ENCODE data around the gene BRSK1.
A peak's percentile ranks its signal among the peaks of the same experiment; 100 is the strongest.

The BRSK1 gene

GRCh38 chr19:55299991-55300390 is 16.2 kb downstream of the BRSK1 start:
- in situ Hi-C loops (cut with HindIII; ENCODE audit: low pct_ligation_motif_present, low pct_unique_long_range_greater_than_20kb, low sequenced_read_pairs), result no loop called here
- DNase-seq, result no peak

- DNase-seq, result no peak
- in situ Hi-C loops (cut with HindIII; ENCODE audit: low pct_ligation_motif_present, low pct_unique_long_range_greater_than_20kb, low sequenced_read_pairs), result no loop called here
Observed at GRCh38 chr19:55300886-55301458, 17.2 kb downstream of the BRSK1 start.

- in situ Hi-C loops (cut with HindIII; ENCODE audit: low pct_ligation_motif_present, low pct_unique_long_range_greater_than_20kb, low sequenced_read_pairs), result no loop called here
- DNase-seq, result peak; percentile 77
Observed at GRCh38 chr19:55301459-55302317, 17.9 kb downstream of the BRSK1 start.

DNA sequence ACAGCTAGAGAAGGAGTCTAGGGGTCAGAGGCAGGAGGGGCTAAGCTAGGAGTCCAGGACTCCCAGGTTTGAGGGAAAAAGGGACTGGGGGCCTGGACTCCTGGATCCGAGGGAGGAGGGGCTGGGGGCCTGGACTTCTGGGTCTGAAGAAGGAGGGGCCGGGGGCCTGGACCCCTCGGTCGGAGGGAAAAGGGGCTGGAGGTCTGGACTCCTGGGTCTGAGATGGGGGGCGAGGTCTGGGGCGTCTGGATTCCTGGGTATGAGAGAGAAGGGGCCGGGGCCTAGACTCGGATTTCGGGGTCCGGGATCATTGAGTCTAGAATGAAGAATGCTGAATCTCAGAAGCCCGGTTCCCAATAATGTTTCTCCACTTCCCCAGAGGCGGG is 18.5 kb downstream of the BRSK1 start:
- in situ Hi-C loops (cut with HindIII; ENCODE audit: low pct_ligation_motif_present, low pct_unique_long_range_greater_than_20kb, low sequenced_read_pairs), result no loop called here
- DNase-seq, result no peak

DNA sequence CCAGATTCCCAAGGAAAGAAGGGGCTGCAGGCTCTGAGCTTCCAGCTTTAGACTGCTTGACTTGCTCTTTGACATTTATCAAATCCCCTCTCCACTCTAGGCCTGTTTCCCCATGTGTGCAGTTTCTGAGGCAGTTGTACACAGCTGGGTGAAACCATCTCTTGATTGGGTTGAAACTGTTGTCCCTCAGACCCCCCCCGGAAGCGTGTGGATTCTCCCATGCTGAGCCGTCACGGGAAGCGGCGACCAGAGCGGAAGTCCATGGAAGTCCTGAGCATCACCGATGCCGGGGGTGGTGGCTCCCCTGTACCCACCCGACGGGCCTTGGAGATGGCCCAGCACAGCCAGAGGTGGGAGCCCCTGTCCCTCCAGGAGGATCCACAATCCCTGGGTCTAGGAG is 19.7 kb downstream of the BRSK1 start:
- DNase-seq, result no peak
- in situ Hi-C loops (cut with HindIII; ENCODE audit: low pct_ligation_motif_present, low pct_unique_long_range_greater_than_20kb, low sequenced_read_pairs), result no loop called here

DNA sequence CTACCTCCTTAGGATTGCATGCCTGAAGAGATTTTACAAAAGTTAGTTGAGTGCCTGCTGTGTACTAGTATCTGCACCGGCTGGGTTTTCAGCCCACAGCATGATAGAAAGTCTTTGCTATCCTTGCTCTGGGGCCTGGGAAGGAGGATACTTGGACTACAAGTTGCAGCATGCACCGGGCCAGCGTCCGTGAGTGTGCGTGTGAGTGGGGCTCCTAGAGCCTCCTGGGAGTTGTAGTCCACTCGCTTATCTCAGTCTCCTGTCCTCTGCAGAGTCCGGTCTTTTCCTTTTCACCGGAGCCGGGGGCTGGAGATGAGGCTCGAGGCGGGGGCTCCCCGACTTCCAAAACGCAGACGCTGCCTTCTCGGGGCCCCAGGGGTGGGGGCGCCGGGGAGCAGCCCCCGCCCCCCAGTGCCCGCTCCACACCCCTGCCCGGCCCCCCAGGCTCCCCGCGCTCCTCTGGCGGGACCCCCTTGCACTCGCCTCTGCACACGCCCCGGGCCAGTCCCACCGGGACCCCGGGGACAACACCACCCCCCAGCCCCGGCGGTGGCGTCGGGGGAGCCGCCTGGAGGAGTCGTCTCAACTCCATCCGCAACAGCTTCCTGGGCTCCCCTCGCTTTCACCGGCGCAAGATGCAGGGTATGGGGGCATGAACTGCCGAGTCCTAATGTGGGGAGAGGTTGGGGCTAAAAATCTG is 20.6 kb downstream of the BRSK1 start:
- in situ Hi-C loops (cut with HindIII; ENCODE audit: low pct_ligation_motif_present, low pct_unique_long_range_greater_than_20kb, low sequenced_read_pairs), result no loop called here
- peak; percentile 19 for DNase-seq

DNA sequence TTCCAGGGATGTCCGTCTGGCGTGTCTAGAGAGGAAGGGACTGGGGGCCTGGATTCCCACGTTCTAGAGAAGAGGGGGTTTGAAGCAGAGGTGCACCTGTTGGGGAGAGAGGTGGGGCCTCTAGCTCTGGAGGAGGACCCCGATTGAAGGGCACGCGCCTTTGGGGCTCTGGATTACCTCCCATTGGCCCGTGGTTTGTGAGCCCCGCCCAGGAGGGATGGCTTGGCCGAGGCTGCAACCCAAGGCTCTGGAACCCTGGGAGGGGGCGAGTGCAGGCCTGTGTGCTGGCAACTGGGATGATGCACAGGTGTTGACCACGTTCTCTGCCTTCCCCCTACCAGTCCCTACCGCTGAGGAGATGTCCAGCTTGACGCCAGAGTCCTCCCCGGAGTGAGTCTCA is 21.2 kb downstream of the BRSK1 start:
- in situ Hi-C loops (cut with HindIII; ENCODE audit: low pct_ligation_motif_present, low pct_unique_long_range_greater_than_20kb, low sequenced_read_pairs), result no loop called here
- no peak for DNase-seq

GRCh38 chr19:55305491-55305890 is 21.7 kb downstream of the BRSK1 start:
- in situ Hi-C loops (cut with HindIII; ENCODE audit: low pct_ligation_motif_present, low pct_unique_long_range_greater_than_20kb, low sequenced_read_pairs), result no loop called here
- DNase-seq, result peak; percentile 35

DNA sequence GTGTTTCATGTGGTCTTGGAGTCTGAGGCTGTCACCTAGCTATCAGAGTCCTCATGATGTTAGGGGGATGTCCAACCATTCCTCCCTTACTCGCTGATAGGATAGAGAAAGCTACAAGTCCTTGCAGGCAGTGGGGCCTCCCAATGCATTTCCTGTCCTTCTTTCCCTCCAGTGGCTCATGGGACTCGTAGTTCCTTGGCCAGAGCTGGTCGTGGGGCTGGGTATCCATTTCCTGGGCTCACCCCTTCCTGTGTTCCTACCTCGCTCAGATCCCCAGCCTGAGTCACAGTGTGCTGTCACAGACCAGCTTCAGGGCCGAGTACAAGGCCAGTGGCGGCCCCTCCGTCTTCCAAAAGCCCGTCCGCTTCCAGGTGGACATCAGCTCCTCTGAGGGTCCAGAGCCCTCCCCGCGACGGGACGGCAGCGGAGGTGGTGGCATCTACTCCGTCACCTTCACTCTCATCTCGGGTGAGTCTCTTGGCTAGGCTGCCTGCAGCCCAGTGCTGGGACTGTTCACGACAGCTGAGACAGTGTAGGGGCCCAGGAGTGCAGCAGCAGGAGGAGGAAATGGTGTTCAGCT is 22.3 kb downstream of the BRSK1 start:
- in situ Hi-C loops (cut with HindIII; ENCODE audit: low pct_ligation_motif_present, low pct_unique_long_range_greater_than_20kb, low sequenced_read_pairs), result no loop called here

DNA sequence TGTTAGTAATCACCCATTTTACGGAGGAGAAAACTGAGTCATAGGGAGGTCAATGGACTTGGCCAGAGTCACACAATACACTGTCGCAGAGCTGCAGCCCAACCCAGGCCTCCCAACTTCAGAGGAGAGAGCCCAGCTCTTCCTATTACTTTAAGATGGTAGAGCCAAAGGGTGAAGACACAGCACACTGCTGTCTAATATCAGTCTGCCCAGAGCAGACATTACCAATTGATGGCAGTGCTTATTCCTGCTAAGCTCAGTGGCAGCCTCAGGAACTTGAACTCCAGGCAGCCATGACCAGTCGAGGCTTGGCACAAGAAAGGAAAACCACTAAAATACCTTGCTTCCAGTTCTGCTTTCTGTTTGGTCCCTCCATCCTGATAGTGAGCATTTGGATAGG is 22.9 kb downstream of the BRSK1 start:
- in situ Hi-C loops (cut with HindIII; ENCODE audit: low pct_ligation_motif_present, low pct_unique_long_range_greater_than_20kb, low sequenced_read_pairs), result no loop called here
- no peak for DNase-seq

More for the DNA sequence above, 22.3 kb downstream of the BRSK1 start:
- DNase-seq, result no peak

- DNase-seq, result no peak
- in situ Hi-C loops (cut with HindIII; ENCODE audit: low pct_ligation_motif_present, low pct_unique_long_range_greater_than_20kb, low sequenced_read_pairs), result no loop called here
Observed at GRCh38 chr19:55308281-55308680, 24.5 kb downstream of the BRSK1 start.

DNA sequence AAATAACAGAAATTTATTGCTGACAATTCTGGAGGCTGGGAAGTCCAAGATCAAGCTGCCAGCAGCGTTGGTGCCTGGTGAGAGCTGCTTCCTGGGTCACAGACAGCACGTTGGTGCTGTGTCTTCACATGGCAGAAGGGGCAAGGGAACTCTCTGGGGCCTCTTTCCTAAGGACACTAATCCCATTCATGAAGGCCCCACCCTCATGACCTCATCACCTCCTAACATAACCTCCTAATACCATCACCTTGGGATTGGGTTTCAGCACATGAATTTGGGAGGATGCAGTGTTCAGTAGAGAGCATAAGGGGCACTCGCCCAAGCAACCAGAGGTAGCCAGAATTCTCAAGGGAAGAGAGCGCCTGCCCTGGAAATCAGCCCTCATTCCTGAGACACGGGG is 25.7 kb downstream of the BRSK1 start:
- no peak for DNase-seq
- in situ Hi-C loops (cut with HindIII; ENCODE audit: low pct_ligation_motif_present, low pct_unique_long_range_greater_than_20kb, low sequenced_read_pairs), result no loop called here

DNA sequence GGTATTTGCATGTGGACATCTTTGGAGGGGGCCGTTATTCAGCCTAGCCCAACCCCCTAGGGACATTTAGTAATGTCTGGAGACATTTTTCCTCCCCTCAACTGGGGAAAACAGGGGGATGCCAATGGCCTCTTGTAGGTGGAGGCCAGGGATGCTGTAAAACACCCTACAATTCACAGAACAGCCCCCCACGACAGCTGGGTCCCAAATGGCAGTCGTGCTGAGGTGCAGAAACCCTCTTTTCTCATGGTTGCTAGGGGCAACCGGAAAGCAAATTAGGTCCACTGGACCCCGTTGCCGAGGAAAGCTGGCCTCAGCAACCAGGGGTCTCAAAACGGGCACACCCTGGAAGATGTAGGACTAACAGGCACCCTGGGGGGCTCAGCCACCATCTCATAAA is 26.7 kb downstream of the BRSK1 start:
- in situ Hi-C loops (cut with HindIII; ENCODE audit: low pct_ligation_motif_present, low pct_unique_long_range_greater_than_20kb, low sequenced_read_pairs), result no loop called here
- no peak for DNase-seq

GRCh38 chr19:55311397-55311796 is 27.6 kb downstream of the BRSK1 start:
- in situ Hi-C loops (cut with HindIII; ENCODE audit: low pct_ligation_motif_present, low pct_unique_long_range_greater_than_20kb, low sequenced_read_pairs), result no loop called here
- no peak for DNase-seq

DNA sequence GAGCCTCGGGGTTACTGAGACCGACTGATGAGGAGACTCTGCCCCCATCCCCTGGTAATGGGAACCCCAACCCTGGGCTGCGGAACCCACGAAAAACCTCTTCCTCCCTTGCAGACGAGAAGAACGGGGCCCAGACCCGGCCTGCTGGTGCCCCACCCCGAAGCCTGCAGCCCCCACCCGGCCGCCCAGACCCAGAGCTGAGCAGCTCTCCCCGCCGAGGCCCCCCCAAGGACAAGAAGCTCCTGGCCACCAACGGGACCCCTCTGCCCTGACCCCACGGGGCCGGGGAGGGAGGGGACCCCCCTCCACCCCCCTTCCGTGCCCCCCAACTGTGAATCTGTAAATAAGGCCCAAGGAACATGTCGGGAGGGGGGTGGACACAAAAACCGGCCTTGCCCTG is 28.0 kb downstream of the BRSK1 start:
- in situ Hi-C loops (cut with HindIII; ENCODE audit: low pct_ligation_motif_present, low pct_unique_long_range_greater_than_20kb, low sequenced_read_pairs), result no loop called here

DNA sequence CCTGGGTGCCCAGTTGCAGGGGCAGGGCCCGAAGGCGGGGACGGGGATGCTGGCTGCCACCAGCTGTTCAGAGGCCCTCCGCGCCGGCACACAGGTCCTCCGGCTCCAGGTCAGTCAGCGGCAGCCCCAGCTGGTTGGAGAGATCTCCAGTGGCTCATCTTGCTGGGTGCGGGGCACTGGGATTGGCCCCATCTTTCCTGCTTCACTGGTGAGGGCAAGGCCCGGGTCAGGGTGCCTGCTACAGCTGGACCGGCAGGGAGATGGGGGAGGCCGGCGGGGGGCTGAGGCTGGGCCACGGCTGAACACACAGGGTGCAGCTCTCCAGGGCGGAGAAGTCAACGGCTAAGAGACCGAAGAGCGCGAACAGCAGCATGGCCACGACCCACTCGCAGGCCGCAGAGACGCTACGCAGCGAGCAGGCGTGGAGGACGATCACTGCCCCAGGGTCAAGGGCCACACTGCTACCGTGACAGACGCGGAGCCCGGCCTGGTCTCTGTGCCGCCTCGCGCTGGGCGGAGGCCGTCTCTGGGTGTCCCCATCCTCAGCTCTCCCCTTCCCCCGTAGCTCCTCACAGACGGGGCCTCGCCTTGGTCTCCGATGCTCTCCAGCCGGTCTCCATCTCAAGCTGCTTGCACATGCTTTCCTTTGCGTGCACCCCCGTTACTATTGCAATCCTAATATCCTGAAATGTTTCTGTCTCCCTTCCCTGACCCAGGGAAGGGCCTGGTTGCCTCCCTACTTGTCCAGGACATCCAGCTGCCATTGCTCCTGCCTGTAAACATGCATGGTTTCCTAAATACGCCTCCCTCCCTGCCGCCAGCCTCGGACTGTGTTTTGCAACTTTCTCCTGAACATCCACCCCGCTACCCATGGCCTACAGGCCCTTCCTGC is 29.1 kb downstream of the BRSK1 start:
- in situ Hi-C loops (cut with HindIII; ENCODE audit: low pct_ligation_motif_present, low pct_unique_long_range_greater_than_20kb, low sequenced_read_pairs), result no loop called here
- no peak for DNase-seq

More for the DNA sequence above, 28.0 kb downstream of the BRSK1 start:
- DNase-seq, result no peak

DNA sequence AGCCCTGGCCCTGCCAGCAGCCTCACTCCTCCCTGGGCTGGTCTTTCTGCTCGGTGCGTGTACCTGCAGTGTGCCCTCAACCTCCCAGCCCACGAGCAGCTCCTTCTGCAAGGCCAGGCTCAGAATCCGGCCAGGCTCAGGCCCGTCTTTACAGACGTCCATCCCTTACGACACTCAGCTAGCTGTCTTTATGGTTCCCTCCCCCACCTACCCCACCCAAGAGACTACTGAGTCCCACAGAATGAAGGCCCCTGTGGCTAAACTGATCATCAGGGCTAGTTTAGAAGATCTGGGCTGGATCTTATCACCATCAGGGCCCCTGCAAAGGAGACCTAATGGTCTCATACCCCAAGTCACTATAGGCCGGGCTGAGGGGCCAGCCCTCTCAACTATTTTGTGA is 30.6 kb downstream of the BRSK1 start:
- no peak for DNase-seq
- in situ Hi-C loops (cut with HindIII; ENCODE audit: low pct_ligation_motif_present, low pct_unique_long_range_greater_than_20kb, low sequenced_read_pairs), result no loop called here

DNA sequence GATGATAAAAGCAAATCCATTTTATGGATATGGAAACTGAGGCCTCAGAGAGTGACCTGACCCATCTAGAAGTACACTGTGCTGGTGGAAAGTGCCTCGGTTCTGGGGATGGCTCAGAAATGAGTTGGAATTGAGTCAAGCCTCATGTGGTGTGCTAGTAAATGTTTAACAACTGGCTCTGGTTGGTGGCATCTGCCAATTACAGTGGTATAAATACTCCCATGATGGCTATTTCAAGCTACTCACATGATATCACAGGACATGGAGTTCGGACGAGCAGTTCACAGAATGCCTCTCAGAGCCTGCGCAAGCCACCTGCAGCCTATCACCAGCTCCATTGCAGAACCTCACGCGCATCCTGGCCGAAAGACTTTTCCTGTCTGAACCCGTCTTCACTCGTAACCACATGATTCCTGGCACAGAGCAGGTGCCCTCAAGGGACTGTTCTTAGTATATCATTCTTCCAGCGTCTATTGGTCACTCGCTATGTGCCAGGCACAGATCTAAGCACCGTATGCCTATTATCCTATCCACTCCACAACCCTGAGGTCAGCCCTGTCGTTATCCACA is 32.2 kb downstream of the BRSK1 start:
- in situ Hi-C loops (cut with HindIII; ENCODE audit: low pct_ligation_motif_present, low pct_unique_long_range_greater_than_20kb, low sequenced_read_pairs), result no loop called here
- no peak for DNase-seq
